Stimulated activated CD4-positive, alpha-beta T cell treated with anti-CD3 and anti-CD28 coated beads, TNF-alpha, amount 100 ng/mL, for 48 hours (primary cell): ENCODE data around the gene KRTAP10-3.
"Not testable (repeated sequence)": the region's sequence is repeated elsewhere in the genome, so short reads cannot be mapped to it uniquely, and the experiment has no call there.

Source experiments
- DNase-seq, 3 donors: peaks; one replicate each; pipeline ENCODE4 v3.0.0-alpha.2; 2020; ENCODE audit warnings: low read depth in 3 of 3

The KRTAP10-3 gene, protein sequence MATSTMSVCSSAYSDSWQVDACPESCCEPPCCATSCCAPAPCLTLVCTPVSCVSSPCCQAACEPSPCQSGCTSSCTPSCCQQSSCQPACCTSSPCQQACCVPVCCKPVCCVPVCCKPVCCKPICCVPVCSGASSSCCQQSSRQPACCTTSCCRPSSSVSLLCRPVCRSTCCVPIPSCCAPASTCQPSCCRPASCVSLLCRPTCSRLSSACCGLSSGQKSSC

DNA sequence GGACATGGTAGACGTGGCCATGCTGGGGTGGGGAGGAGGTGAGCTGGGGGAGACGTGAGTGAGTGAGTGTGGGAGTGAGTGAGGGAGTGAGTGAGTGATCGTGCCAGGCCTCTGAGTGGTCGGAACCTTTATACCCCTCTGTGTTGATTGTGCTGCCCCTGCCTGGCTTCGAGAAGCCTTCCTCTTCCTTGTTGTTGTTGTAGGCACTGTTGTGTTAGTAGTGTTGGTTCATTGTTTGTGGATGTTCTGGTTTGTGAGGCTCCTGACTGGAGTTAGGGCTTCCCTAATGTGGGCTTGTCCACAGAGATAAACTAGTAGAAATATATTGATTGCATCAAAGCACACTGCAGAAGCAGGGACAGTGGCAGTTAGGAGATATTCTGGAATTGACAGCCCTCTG lies at the start of gene KRTAP10-3:
Gene KRTAP10-3 (minus strand): TSS at position 101 of the 400 bp plus-strand sequence. CDS start 80 bp downstream, at position 21.
- DNase-seq: no peak

DNA sequence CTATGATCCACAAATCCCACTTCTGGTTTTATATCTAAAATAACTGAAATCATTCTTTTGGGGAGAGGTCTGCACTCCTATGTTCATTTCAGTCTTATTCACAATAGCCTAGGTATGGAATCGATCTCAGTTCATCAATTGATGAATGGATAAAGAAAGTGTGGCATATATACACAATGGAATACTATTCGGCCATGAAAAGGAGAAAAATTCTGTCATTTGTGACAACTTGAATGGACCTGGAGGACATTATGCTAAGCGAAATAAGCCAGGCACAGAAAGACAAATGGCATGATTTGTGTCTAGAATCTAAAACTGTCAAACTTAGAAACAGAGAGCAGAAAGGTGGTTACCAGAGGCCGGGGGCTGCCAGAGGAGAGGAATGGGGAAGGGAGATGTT lies 47.9 kb upstream of the KRTAP10-3 start:
- no peak for DNase-seq

DNA sequence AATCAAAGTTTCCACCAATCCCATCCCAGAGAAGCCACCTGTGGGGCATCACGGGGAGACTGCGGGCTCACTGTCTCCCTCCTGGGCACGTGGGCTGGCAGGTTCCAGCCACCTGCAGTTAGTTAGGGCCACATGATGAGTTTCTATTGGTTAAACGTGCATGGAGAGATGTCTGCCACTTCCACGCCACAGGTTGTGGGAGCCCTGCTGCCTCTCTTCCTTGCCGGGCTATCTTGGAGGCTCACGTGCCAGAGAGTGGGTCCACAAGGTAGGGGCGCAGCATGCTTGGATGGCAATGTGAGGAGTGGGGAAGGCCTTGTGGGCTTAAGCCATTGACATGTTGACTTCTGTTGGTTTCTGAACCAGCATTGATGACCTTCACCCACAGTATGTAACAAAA lies 45.3 kb upstream of the KRTAP10-3 start:
- DNase-seq: no peak

DNA sequence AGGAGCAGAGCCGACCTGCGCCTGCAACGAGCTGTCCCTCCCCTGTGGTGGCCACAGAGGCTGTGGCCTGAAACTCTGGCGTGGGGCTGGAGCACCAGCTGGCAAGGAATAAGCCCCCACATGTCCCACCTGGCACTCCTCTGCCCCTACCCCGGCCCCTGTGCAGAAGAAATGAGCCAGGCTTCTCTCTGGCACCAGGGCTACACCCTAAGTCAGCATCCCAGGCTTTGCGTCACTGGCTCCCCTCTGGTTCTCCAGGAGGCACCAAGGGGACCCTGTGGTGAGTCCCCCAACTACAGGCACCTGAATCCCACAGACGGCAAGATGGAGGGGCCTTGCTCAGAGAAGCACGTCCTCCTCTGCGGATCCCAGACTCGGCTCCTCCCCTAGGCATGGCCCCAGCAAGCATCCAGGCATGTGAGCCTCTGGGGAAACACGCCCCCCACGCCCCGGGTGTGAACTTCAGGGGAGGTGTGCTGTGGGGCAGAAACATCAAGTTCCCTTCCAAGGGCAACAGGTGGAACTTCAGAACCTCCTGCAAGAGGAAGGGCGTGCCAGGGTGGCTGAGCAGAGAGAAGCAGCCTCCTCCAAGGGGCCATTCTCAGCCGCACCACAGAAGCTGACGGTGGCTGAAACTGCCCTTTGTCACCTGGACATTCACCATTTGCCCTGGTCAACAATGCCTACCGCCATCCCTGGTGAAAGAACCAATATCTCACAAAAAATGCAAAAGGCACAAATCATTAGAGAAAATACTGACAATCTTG lies 44.7 kb upstream of the KRTAP10-3 start:
- no peak for DNase-seq

DNA sequence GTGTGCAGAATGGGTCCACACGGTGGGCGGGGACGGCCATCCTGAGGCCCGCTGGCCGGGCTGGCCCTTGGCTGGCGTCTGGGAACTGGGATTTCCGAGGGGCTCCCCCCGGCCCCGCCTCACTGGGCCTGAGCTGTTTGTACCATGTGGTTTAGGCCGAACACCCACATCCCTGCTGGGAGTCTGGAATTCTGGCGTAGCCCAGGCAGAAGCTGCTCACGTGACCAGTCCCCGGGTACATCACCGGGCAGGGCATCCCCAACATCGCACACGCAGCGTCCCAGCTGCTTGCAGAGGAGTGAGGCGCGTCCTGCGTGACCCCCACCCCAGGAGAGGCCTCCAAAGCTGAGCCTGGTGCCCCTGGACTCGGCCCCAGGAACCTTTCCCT lies 43.9 kb upstream of the KRTAP10-3 start:
- DNase-seq: no peak

DNA sequence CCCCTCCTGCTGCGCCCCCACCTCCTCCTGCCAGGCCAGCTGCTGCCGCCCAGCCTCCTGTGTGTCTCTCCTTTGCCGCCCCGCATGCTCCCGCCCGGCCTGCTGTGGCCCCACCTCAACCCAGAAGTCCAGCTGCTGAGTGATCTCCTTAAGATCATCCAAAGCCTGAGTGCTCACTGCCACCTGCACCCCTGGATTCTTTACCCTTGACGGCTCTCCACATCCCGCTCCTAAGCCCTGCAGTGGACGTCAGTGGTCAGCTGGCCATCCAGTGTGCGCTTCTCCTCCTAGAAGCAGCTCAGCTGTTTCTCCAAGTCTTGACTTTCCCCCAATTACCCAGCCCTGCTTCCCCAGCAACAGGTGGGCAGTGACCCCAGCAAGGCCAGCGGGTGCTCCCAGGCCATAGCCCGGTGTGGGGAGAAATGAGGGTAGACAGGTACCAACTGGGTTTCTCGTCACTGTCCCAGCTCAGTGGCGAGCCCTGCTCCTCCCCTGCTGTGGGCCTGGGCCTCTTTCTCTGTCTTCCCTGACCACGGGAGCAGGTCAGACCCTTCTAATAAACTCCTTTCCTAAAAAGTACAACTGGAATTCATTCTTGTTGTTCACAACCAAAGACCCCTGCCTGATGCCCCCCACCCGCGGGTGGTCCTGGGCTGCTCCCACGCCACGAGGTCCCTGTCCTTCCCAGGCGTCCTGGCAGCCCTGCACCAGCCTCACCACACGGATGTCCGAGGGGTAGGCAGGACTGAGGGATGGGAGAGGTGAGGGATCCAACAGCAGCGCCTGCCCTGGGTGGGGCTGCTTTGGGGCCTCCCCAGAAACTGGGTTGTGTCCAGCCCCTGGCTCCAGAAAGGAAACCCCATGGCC lies 43.2 kb upstream of the KRTAP10-3 start:
- DNase-seq: no peak

DNA sequence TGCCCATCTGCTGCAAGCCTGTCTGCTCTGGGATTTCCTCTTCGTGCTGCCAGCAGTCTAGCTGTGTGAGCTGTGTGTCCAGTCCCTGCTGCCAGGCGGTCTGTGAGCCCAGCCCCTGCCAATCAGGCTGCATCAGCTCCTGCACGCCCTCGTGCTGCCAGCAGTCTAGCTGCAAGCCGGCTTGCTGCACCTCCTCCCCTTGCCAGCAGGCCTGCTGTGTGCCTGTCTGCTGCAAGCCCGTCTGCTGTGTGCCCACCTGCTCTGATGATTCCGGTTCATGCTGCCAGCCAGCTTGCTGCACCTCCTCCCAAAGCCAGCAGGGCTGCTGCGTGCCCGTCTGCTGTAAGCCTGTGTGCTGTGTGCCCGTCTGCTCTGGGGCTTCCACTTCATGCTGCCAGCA lies 42.5 kb upstream of the KRTAP10-3 start:
- not testable (repeated sequence) for DNase-seq

DNA sequence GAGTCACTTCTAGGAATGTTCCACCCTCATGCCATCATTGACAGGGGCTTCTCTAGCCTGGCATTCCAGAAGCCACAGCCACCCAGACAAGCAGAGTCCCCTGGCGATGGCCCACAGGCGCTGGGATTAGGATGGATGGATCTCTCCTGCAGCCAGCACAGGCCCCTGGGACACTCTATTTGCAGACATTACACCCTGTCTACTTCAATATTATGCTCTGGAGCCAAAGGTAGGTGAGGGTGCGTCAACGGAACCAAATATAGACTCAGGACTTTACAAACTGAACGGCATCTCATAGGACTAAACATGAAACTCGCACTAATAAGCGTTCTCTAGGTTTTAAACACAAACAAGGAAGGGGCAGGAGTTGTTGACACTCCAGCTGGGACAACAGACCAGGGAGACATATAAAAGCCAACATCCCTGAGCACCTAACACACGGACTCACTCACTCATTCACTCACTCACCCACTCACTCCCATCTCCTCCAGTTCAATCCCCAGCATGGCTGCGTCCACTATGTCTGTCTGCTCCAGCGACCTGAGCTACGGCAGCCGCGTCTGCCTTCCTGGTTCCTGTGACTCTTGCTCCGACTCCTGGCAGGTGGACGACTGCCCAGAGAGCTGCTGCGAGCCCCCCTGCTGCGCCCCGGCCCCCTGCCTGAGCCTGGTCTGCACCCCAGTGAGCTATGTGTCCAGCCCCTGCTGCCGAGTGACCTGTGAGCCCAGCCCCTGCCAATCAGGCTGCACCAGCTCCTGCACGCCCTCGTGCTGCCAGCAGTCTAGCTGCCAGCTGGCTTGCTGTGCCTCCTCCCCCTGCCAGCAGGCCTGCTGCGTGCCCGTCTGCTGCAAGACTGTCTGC lies 41.8 kb upstream of the KRTAP10-3 start, which contains the start of gene KRTAP10-7:
Gene KRTAP10-7 (plus strand): TSS at position 480 of the 861 bp plus-strand sequence. CDS start 25 bp downstream, at position 505.
- DNase-seq: not testable (repeated sequence)

DNA sequence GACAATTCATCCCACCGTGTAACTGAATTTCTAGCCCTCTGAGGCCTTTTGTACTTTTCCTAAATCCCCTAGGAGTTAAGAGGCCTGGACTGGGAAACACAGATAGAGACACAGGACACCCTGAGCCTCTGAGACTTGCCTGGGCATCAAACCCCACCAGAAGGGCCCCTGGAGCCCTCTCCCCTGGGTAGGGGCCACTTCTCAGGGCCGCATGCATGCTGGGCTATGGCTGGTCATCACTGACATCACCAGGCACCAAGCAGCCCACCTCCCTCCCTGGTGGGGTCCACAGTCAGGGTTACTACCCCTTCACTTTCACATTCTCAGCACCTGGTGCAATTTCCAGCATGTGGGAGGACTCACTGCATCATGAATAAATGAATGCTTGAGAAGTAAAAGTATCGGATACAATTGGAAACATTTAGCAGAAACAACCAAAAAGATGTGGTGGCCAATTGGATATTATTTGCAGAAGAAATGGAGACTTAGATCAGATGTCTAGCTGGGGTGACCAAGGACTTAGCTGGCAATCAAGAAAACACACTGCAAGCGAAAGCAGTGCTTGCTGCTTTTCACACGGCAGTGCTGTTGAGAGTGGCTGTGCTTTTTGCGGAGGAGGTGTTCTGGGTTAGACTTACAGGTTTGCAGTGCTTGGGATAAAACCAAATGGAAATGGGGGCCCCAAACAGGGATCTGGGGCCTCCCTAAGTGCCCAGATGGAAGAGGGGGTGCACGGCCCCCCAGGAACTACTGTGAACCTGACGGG lies 40.9 kb upstream of the KRTAP10-3 start:
- no peak for DNase-seq

DNA sequence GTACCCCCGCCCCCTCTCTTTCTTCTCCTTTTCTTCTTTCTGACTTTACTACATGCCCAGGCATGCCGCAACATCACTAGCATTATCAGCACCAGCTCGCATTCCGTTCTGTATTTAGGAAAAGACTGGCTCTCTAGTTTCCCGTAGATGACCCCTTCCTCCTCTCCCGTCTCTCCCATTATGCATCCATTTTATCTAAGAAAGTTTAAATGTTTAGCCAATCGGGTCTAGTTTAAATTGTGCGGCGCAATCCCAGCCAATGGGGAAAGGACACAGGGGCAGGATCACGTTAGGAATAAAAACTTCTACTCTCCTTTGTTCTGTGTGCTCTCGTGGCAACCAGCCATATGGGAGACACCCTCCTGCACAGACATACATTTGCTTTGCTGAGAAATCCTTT lies 39.5 kb upstream of the KRTAP10-3 start:
- no peak for DNase-seq

DNA sequence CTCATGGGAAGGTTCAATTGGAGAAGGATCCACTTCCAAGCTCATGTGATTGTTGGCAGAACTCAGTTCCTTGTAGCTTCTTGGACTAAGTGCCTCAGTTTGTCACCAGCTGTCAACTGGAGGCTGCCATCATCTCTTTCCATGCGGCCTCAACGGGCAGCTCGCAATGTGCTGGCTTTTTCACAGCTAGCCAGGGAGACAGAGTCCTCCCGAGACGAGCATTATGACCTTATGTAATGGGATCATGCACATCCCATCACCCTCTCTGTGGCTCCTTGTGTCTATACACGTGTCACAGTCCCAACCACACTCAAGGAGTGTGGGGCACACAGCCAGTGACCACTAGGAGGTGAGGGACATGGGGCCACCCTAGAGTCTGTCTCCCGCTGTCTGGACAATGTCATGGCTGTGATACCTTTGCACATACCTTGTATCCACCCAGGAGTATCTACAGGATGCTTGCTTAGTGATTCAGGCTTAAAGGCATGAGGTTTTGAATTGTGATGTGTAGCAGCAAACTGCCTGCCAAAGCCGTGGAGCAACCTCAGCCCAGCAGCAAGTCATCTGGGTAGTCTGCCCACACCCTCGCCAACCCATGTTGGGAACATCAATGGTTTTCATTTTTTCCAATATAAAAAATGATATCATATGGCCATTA lies 37.6 kb upstream of the KRTAP10-3 start:
- no peak for DNase-seq

DNA sequence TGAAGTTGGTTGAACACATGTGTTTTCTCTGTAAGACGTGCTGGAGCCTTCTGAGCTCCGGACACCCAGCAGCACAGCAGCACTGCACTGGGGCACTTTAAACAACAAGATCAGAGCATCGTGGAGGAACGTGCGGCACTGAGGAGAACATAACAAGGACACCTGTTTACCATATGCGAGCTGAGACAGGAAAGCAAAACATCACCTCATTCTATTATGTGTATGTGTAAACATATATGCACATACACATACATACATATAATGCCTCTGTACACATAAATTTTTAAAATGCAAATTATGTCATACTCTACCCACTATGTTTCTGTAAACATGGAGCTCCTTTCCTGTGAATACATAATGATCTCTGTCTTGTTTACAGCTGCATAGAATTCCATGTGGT lies 36.9 kb upstream of the KRTAP10-3 start:
- DNase-seq: no peak

DNA sequence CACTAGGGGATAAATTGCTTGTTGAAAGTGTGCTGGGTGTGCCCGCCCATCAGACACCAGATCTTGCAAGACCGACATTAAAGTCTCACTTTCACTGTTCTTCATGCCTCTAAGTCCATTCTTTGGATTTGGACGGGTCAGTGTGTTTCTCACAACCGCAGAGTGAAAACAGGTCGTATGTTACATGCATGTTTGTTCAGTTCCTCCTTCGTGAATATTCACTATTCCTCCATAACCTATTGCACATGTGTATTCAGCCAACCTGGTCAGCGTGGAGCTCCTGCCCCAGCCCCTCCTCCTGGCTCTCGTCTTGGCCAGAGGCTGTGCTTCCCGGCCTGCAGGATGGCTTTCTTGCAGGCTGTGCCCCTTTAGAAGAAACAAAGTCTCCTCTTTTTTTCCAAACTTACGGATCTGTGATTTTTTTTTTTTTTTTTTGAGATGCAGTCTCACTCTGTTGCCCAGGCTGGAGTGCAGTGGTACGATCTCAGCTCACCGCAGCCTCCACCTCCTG lies 35.9 kb upstream of the KRTAP10-3 start:
- DNase-seq: no peak

DNA sequence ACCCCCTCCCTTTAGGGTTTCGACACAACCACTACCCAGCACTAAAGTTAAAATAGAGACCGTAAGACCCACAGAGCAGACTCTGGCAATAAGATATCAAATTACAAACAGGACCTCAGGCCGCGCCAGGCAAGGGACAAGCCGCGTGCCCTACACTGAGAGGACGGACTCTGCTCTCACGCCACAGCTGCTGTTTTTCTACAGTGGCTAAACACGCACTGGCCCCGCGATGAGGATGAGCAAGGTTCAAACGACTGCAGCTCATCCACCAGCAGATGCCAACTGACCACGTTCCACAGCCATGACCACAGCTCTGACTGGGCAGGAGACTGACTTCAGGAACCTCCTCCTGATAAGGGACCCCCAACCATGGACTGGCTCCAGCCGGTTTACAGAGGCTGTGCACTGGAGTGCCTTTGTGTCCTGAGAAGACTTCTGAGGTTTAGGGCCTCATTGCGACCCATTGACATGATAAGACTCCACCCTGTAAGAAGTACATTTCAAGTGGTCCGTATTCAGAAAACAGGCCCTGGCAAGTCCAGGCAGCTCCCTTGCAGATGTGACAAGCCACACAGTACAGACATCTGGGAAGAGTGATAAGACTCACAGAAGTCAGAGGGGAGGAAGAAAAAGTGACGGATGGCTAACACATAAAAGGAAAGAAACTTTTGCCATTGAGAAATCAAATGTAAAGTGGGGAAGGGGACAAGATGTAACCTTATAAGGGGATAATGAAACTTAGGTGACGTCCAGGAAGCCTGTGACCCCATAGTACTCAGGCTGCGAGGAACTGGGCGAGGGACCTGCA lies 35.2 kb upstream of the KRTAP10-3 start:
- DNase-seq: no peak

DNA sequence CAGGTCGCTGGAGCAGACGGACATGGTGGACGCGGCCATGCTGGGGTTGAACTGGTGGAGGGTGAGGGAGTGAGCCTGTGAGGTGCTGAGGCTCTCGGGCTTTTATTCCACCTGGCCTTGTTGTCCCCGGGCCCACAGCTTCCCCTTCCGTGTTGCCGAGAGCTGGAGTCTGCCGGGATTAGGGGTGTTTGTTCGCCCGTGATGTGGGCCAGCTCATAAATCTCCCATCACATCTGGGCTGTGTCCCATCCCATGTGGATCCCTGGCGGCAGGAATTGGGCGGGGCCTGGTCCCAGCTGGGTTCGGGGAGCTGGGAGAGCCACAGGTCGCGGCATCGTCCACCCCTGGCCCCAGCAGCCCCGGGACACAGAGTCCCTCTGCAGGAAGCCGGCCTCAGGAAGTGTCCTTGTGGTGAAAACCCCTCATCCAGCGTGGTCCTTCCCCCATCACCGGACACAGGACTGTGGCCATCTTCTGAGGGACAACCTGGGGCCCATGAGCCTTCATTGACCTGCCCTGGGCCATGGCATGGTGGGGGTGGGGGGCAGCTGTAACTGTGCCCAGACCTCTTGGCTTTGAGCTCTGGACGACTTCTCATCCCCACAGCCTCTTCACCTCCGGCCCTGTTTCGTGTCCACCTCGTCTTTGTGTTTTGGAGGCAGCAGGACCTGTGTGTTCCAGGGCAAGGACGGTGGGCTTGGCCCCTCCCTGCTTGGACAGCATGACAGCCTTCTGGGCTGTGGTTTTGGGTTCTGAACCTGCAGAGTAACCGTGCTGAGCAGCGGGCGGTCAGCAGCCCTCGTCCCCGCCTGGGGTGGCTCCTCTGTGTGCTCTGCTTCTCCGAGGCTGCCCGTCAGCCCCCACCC lies 34.1 kb upstream of the KRTAP10-3 start, which contains the start of gene KRTAP10-6:
Gene KRTAP10-6 (minus strand): TSS at position 60 of the 866 bp plus-strand sequence. CDS start 21 bp downstream, at position 39.
- DNase-seq: no peak

DNA sequence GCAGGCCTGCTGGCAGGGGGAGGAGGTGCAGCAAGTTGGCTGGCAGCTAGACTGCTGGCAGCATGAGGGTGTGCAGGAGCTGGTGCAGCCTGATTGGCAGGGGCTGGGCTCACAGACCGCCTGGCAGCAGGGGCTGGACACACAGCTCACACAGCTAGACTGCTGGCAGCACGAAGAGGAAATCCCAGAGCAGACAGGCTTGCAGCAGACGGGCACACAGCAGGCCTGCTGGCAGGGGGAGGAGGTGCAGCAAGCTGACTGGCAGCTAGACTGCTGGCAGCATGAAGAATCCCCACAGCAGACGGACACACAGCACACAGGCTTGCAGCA lies 33.2 kb upstream of the KRTAP10-3 start:
- DNase-seq: not testable (repeated sequence)

DNA sequence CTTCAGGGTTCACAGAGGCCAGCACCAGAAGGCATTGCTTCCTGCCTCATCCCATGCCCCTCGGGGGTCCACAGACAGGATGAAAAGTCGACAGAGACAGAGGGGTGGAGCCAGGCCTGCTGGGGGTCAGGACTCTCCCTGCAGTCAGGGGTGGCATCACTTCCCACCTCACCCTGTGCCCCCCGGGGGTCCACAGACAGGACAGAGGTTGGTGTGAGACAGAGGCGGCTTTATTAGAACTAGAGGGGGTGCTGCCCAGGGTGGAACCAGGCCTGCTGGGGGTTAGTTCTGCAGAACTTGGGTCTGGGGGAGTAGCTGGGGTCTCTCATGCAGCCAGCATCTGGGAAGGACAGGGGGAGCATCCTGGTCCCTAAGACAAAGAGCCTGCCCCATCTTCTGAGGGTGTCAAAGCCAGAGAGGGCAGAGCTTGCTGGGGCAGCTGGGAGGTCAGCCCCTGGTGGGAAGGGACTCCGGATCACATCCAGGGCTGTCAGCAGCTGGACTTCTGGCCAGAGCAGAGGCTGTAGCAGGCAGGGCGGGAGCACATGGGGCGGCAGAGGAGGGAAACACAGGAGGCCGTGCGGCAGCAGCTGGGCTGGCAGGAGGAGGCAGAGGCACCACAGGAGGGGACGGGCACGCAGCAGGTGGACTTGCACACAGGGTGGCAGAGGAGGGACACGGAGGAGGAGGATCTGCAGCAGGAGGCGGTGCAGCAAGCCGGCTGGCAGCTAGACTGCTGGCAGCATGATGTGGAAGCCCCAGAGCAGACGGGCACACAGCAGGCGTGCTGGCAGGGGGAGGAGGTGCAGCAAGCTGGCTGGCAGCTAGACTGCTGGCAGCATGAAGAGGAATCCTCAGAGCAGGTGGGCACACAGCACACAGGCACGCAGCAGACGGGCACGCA lies 32.6 kb upstream of the KRTAP10-3 start:
- not testable (repeated sequence) for DNase-seq
